Activated T-helper 17 cell treated with anti-CD3 and anti-CD28 coated beads, Interleukin-2, amount 50 U/mL, for 72 hours (primary cell): ENCODE measurements around the gene SPECC1L. TPM values are rescaled to one million over a fixed set of nuclear protein-coding genes. Genes with fewer than 3 reads are reported as not detected.

Experiments
- ATAC-seq: fragments of 150-1000 bp; cut with Tn5 transposase; replicated peaks from 2 replicates; pipeline ENCODE4 v1.10.0; 2021; ENCODE audit warnings: mild to moderate bottlenecking, moderate library complexity
- H3K27ac Mint-ChIP-seq: one replicate; pipeline ENCODE4 v1.8.0; 2022; ENCODE audit warnings: mixed read lengths
- H3K27me3 Mint-ChIP-seq: one replicate; pipeline ENCODE4 v1.8.0; 2022; ENCODE audit warnings: mixed read lengths
- H3K36me3 Mint-ChIP-seq: one replicate; pipeline ENCODE4 v1.8.0; 2022; ENCODE audit warnings: low read depth, mild to moderate bottlenecking, mixed read lengths
- H3K4me1 Mint-ChIP-seq: one replicate; pipeline ENCODE4 v1.8.0; 2022; ENCODE audit warnings: mixed read lengths
- H3K4me3 Mint-ChIP-seq: one replicate; pipeline ENCODE4 v1.8.0; 2022; ENCODE audit warnings: mild to moderate bottlenecking, mixed read lengths
- H3K9me3 Mint-ChIP-seq: one replicate; pipeline ENCODE4 v1.8.0; 2022; ENCODE audit warnings: mixed read lengths
- total RNA-seq, 2 donors: library from RNA; stranded (reverse); gene quantifications; one replicate each; pipeline ENCODE4 v1.2.3, GENCODE V29; 2022

Gene SPECC1L
- total RNA-seq, 2 donors from 2014 or later, result 25.7 to 42.2 TPM

GRCh38 chr22:24361976-24362646 is 91.5 kb downstream of the SPECC1L start:
- H3K4me3 Mint-ChIP-seq, result no peak overlapping the region
- peaks cover 89% of the 10 kb centered on the region for H3K36me3 Mint-ChIP-seq
- ATAC-seq, result no peak
- no peaks in the 10 kb centered on the region for H3K27me3 Mint-ChIP-seq
- no peaks in the 10 kb centered on the region for H3K9me3 Mint-ChIP-seq
- no peaks in the 10 kb centered on the region for H3K4me1 Mint-ChIP-seq
- peak overlapping the region; percentile 18 for H3K27ac Mint-ChIP-seq

DNA sequence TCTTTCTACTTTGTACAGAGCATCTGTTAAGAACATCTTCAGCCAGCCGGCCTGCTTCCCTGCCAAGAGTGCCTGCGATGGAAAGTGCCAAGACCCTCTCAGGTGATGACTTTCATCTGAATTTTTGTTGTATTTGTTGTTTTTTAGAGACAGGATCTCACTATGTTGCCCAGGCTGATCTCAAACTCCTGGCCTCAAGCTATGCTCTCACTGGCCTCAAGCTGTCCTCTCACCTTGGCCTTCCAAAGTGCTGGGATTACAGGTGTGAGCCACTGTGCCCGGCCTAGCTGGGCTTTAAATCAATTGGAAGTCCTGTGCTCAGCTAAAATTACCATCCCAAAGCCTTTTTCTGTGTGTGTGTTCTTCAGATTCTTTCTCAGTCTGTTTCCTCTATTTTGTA is 92.6 kb downstream of the SPECC1L start:
- Mint-ChIP-seq H3K27ac (no peak overlapping the region), H3K27me3 (no peaks in the 10 kb centered on the region), H3K4me1 (no peaks in the 10 kb centered on the region), H3K9me3 (no peaks in the 10 kb centered on the region), H3K36me3 (peaks cover 91% of the 10 kb centered on the region), H3K4me3 (no peak overlapping the region)
- no peak for ATAC-seq

DNA sequence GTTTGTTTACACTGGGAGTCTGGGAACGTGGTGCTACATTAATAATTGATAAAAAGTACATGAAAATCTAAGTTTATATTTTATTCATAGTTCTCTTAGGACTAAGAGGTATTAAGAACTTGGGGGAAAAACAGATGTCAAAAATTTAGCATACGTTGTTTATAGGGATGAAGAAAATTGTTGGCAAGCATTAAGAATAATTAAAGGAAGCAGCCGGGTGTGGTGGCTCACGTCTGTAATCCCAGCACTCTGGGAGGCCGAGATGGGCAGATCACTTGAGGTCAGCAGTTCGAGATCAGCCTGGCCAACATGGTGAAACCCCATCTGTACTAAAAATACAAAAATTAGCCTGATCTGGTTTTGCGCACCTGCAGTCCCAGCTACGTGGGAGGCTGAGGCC is 96.1 kb downstream of the SPECC1L start:
- ATAC-seq, result no peak
- Mint-ChIP-seq H3K4me3 (no peak overlapping the region), H3K4me1 (no peaks in the 10 kb centered on the region), H3K9me3 (no peaks in the 10 kb centered on the region), H3K27ac (no peak overlapping the region), H3K36me3 (peaks cover 97% of the 10 kb centered on the region), H3K27me3 (no peaks in the 10 kb centered on the region)

DNA sequence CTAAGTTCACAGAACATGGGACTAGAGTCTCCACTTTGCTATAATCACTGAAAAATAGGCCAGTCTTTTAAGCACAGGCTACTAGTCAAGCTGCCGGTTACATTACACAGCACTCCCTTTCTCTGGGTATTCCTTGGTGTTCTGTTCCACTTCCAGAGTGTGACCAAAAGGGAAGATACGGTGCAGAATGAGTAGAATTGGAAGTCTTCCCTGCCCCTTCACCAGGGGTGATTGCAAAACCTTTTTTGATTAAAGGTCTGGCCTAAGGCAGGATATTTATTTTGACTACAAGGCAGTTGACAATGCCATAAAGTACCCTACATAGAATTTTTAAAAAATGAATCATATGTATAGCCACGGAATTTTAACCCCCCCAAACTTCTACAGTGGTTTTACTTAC is 97.2 kb downstream of the SPECC1L start:
- Mint-ChIP-seq H3K27me3 (no peaks in the 10 kb centered on the region), H3K9me3 (no peaks in the 10 kb centered on the region), H3K4me3 (no peak overlapping the region), H3K4me1 (no peaks in the 10 kb centered on the region), H3K27ac (no peak overlapping the region), H3K36me3 (peaks cover 97% of the 10 kb centered on the region)
- no peak for ATAC-seq

- no peaks in the 10 kb centered on the region for H3K27me3 Mint-ChIP-seq
These were observed 99.8 kb downstream of the SPECC1L start for GRCh38 chr22:24370401-24370800.

GRCh38 chr22:24376002-24376401 is 105.4 kb downstream of the SPECC1L start:
- Mint-ChIP-seq H3K9me3 (no peaks in the 10 kb centered on the region), H3K4me1 (peaks cover 12% of the 10 kb centered on the region), H3K27ac (no peak overlapping the region), H3K36me3 (peaks cover 85% of the 10 kb centered on the region), H3K4me3 (no peak overlapping the region), H3K27me3 (no peaks in the 10 kb centered on the region)
- ATAC-seq, result no peak

More at GRCh38 chr22:24370401-24370800, 99.8 kb downstream of the SPECC1L start:
- ATAC-seq, result no peak
- no peaks in the 10 kb centered on the region for H3K4me1 Mint-ChIP-seq
- no peaks in the 10 kb centered on the region for H3K9me3 Mint-ChIP-seq
- H3K27ac Mint-ChIP-seq, result peak overlapping the region; percentile 16
- H3K36me3 Mint-ChIP-seq, result peaks cover 98% of the 10 kb centered on the region
- no peak overlapping the region for H3K4me3 Mint-ChIP-seq

DNA sequence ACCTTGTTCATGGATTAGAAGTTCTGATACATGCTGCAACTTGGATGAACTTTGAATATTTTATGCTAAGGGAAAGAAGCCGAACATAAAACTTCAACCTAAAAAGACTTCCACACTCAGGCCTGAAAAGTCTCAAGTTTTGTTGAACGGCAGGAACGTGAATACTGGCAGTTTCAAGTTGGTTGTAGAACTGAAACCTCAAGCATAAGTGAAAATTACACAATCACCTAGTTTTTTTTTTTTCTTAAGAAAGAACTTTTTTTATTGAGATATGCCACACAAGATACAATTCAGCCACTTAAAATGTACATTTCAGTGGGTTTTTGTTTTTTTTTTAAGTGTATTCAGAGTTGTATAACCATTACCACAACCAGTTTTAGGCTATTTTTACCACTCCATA is 106.0 kb downstream of the SPECC1L start:
- Mint-ChIP-seq H3K9me3 (no peaks in the 10 kb centered on the region), H3K36me3 (peaks cover 79% of the 10 kb centered on the region), H3K4me3 (no peak overlapping the region), H3K27me3 (no peaks in the 10 kb centered on the region), H3K27ac (no peak overlapping the region), H3K4me1 (peaks cover 12% of the 10 kb centered on the region)
- no peak for ATAC-seq

DNA sequence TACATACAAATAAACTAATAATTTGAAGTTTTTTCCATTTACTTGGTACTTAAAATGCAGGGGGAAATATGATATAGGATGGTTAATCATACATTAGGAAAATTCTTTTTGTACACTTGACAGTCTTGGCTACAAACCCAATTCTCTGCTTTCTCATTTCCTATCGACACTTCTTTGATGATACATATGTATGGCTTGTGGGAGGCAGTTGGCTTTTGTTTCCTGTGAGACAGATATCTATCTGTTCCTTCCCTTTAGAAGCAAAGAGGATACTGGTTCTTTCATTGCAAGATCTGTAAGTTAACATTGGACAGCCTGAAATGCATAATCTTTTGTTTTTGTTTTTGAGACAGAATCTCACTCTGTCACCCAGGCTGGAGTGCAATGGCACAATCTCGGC is 108.9 kb downstream of the SPECC1L start:
- Mint-ChIP-seq H3K9me3 (no peaks in the 10 kb centered on the region), H3K27me3 (no peaks in the 10 kb centered on the region), H3K36me3 (peaks cover 56% of the 10 kb centered on the region), H3K4me1 (peaks cover 12% of the 10 kb centered on the region), H3K27ac (no peak overlapping the region), H3K4me3 (no peak overlapping the region)
- ATAC-seq, result peak; percentile 43

DNA sequence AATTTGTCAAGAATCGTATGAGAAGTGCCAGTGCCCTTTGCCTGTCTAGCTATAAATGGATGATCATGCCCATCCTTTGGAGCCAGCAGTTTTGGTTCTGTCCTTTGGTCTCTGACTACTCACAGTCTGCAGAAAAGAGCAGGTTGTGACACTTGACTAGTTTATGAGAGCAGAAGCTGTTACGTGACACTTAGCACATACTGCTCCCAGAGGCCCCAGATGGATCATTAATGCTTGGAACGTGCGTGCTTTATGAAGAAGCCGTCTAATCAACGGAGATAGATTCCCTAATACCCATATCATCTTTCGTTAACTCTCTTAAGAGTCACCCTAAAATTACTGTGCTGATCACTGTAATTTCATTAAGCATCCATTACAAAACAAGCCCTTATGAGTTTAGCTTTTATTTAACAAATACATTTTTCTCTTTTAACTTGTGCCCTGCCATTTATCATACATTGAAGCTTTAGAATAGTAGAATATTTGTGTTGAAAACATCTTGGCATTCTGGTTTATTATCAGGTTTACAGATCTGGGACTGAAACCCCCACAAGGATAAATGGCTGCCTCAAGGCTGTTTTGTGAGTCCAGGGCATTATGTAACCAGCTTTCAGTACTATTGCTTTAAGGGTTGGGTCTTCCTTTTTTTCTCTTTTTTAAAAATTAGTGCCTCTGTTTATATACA is 109.7 kb downstream of the SPECC1L start:
- Mint-ChIP-seq H3K36me3 (peaks cover 48% of the 10 kb centered on the region), H3K4me1 (peaks cover 12% of the 10 kb centered on the region), H3K9me3 (no peaks in the 10 kb centered on the region), H3K27me3 (no peaks in the 10 kb centered on the region), H3K4me3 (no peak overlapping the region), H3K27ac (no peak overlapping the region)
- ATAC-seq, result no peak

DNA sequence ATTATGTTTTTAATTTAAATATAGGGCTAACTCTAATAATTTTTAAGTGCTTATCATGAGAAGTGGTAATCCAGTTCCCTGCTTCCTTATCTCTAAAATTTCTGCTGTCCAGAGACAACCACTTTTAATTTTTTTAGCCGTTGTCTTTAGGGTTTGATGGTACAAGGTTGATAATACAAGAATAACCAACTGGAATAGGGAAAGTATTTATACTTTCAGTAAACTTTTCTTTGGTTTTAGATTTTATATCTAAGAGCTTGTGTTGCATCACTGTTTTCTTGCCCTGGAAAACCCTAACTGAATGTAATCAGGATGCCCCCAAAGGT is 110.2 kb downstream of the SPECC1L start:
- Mint-ChIP-seq H3K27me3 (no peaks in the 10 kb centered on the region), H3K4me3 (no peak overlapping the region), H3K36me3 (peaks cover 43% of the 10 kb centered on the region), H3K4me1 (peaks cover 12% of the 10 kb centered on the region), H3K27ac (no peak overlapping the region), H3K9me3 (no peaks in the 10 kb centered on the region)
- no peak for ATAC-seq

DNA sequence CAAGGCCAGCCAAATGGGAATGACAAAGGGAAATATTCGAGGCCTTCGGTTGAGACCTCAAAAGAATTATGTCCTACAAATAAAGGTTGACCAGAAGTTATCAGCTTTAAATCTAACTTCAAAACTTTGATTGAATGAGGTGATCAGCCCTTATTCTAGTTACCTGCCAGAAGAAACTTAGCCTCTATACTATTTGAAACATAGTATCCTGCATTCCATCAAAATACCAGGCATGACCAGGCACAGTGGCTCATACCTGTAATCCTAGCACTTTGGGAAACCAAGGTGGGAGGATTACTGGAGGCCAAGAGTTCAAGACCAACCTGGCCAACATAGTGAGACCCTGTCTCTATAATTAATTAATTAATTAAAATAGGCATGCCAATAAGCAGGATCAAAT is 112.4 kb downstream of the SPECC1L start:
- H3K9me3 Mint-ChIP-seq, result no peaks in the 10 kb centered on the region
- no peak for ATAC-seq
- H3K36me3 Mint-ChIP-seq, result peaks cover 23% of the 10 kb centered on the region
- no peak overlapping the region for H3K4me3 Mint-ChIP-seq
- H3K27ac Mint-ChIP-seq, result no peak overlapping the region
- peaks cover 6% of the 10 kb centered on the region for H3K4me1 Mint-ChIP-seq
- no peaks in the 10 kb centered on the region for H3K27me3 Mint-ChIP-seq

DNA sequence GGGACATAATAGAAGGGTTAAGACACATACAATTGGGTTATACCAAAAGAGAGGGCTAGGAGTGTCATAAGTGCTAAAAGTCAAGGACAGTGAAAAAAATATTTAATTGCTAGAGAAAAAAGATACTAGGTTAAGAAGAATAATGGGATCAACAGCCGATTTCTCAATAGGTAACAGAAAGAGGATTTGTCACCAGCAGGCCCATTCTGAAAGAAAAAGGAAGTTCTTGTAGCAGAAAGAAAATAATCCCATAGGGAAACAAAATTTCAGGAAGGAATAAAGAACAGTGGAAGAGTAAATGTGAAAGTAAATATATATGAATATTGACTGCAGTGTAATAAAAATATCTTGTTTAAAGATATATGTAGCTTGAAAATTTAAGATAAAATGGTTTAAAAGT is 113.5 kb downstream of the SPECC1L start:
- H3K9me3 Mint-ChIP-seq, result no peaks in the 10 kb centered on the region
- H3K36me3 Mint-ChIP-seq, result peaks cover 17% of the 10 kb centered on the region
- H3K27ac Mint-ChIP-seq, result no peak overlapping the region
- no peak for ATAC-seq
- no peaks in the 10 kb centered on the region for H3K27me3 Mint-ChIP-seq
- no peak overlapping the region for H3K4me3 Mint-ChIP-seq
- peaks cover 6% of the 10 kb centered on the region for H3K4me1 Mint-ChIP-seq

GRCh38 chr22:24386937-24387471 is 116.4 kb downstream of the SPECC1L start:
- Mint-ChIP-seq H3K27ac (no peak overlapping the region), H3K36me3 (peaks cover 11% of the 10 kb centered on the region), H3K4me3 (no peak overlapping the region), H3K4me1 (no peaks in the 10 kb centered on the region), H3K9me3 (no peaks in the 10 kb centered on the region), H3K27me3 (no peaks in the 10 kb centered on the region)
- no peak for ATAC-seq

DNA sequence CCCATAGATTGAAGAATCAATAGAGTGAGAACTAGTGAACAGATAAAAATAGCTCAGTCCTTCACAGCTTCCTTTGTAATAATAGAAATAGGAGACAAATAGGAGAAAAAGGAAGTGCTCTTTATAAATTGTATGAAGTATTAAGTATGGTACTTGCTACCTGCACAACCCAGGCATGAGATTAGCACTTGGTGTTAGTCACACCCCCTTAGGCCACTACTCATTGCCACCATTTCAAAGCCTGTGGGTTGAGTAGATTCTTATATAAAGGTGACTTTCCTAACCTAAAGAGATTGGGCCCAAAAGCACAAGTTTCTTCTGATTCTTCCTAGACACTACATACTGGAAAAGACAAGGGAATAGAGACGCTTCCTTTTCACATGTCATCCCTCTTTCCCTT is 119.0 kb downstream of the SPECC1L start:
- no peaks in the 10 kb centered on the region for H3K9me3 Mint-ChIP-seq
- H3K27me3 Mint-ChIP-seq, result no peaks in the 10 kb centered on the region
- H3K36me3 Mint-ChIP-seq, result peaks cover 6% of the 10 kb centered on the region
- no peak for ATAC-seq
- H3K4me3 Mint-ChIP-seq, result no peak overlapping the region
- H3K4me1 Mint-ChIP-seq, result no peaks in the 10 kb centered on the region
- H3K27ac Mint-ChIP-seq, result no peak overlapping the region

DNA sequence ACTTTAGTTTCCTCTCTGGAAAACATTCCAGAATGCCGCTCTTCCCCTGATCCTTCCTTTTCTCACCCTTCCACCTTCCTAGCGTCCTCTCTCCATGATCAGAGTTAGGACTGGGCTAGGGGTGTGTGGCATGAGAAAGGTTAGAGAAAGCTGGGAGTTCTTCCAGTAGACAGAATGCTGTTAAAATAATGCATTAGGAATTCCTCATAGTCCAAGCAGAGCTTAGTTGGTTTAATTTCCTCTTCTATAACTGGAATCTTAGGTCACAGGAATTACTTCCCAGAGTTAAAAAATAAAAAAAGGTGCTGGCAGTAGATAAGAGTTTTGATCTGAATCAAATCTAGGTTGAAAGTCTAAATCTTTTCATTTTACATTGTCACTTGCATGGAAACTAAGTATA is 119.5 kb downstream of the SPECC1L start:
- H3K36me3 Mint-ChIP-seq, result peaks cover 8% of the 10 kb centered on the region
- no peak for ATAC-seq
- no peak overlapping the region for H3K4me3 Mint-ChIP-seq
- H3K9me3 Mint-ChIP-seq, result no peaks in the 10 kb centered on the region
- no peaks in the 10 kb centered on the region for H3K4me1 Mint-ChIP-seq
- no peak overlapping the region for H3K27ac Mint-ChIP-seq
- no peaks in the 10 kb centered on the region for H3K27me3 Mint-ChIP-seq
